Rectal smooth muscle tissue (tissue), 1 donor: ENCODE measurements around the gene APBA2.

Experiments
- H3K27ac ChIP-seq: one replicate; pipeline ENCODE4 v1.7.0; 2013; ENCODE audit warnings: low read depth, low read length, inconsistent platforms
- H3K27me3 ChIP-seq: one replicate; pipeline ENCODE4 v1.7.0; 2013; ENCODE audit warnings: low read length; ENCODE audit not compliant: control insufficient read depth, insufficient read depth
- H3K36me3 ChIP-seq: one replicate; pipeline ENCODE4 v1.7.0; 2013; ENCODE audit warnings: low read length; ENCODE audit not compliant: control insufficient read depth, insufficient read depth
- H3K4me1 ChIP-seq: one replicate; pipeline ENCODE4 v1.7.0; 2013; ENCODE audit warnings: low read length; ENCODE audit not compliant: control insufficient read depth, insufficient read depth
- H3K4me3 ChIP-seq: one replicate; pipeline ENCODE4 v1.7.0; 2013; ENCODE audit warnings: low read length
- H3K9ac ChIP-seq: one replicate; pipeline ENCODE4 v1.7.0; 2013; ENCODE audit warnings: low read length

Gene APBA2

GRCh38 chr15:28964098-28964497, 78.3 kb downstream of the APBA2 start:
- H3K27ac ChIP-seq = no peak overlapping the region
- no peaks in the 10 kb centered on the region for H3K4me1 ChIP-seq
- no peaks in the 10 kb centered on the region for H3K27me3 ChIP-seq
- no peaks in the 10 kb centered on the region for H3K36me3 ChIP-seq
- H3K9ac ChIP-seq = no peak overlapping the region
- H3K4me3 ChIP-seq = no peak overlapping the region

GRCh38 chr15:28967066-28967465, 81.3 kb downstream of the APBA2 start:
- H3K27me3 ChIP-seq = no peaks in the 10 kb centered on the region
- H3K36me3 ChIP-seq = no peaks in the 10 kb centered on the region
- H3K9ac ChIP-seq = no peak overlapping the region
- no peak overlapping the region for H3K27ac ChIP-seq
- no peaks in the 10 kb centered on the region for H3K4me1 ChIP-seq
- no peak overlapping the region for H3K4me3 ChIP-seq

GRCh38 chr15:28967990-28968389, 82.2 kb downstream of the APBA2 start:
- Histone ChIP-seq H3K36me3 (no peaks in the 10 kb centered on the region), H3K27ac (no peak overlapping the region), H3K4me1 (no peaks in the 10 kb centered on the region), H3K9ac (no peak overlapping the region), H3K27me3 (no peaks in the 10 kb centered on the region), H3K4me3 (no peak overlapping the region)

- Histone ChIP-seq H3K36me3 (no peaks in the 10 kb centered on the region), H3K4me3 (no peak overlapping the region), H3K27ac (no peak overlapping the region), H3K9ac (no peak overlapping the region), H3K27me3 (no peaks in the 10 kb centered on the region), H3K4me1 (no peaks in the 10 kb centered on the region)
Observed at GRCh38 chr15:28969511-28970085, 83.8 kb downstream of the APBA2 start.

- no peak overlapping the region for H3K27ac ChIP-seq
- no peaks in the 10 kb centered on the region for H3K4me1 ChIP-seq
- no peak overlapping the region for H3K9ac ChIP-seq
- H3K27me3 ChIP-seq = no peaks in the 10 kb centered on the region
- H3K36me3 ChIP-seq = no peaks in the 10 kb centered on the region
- no peak overlapping the region for H3K4me3 ChIP-seq
Observed at GRCh38 chr15:28974142-28974541, 88.4 kb downstream of the APBA2 start.

- Histone ChIP-seq H3K4me3 (no peak overlapping the region), H3K27ac (no peak overlapping the region), H3K4me1 (no peaks in the 10 kb centered on the region)
Observed at GRCh38 chr15:28975766-28976179, 90.0 kb downstream of the APBA2 start.

GRCh38 chr15:28977377-28978010, 91.7 kb downstream of the APBA2 start:
- Histone ChIP-seq H3K9ac (no peak overlapping the region), H3K27me3 (no peaks in the 10 kb centered on the region), H3K4me1 (no peaks in the 10 kb centered on the region)

More at GRCh38 chr15:28975766-28976179, 90.0 kb downstream of the APBA2 start:
- Histone ChIP-seq H3K27me3 (no peaks in the 10 kb centered on the region), H3K9ac (no peak overlapping the region), H3K36me3 (no peaks in the 10 kb centered on the region)

GRCh38 chr15:28978011-28978378, 92.2 kb downstream of the APBA2 start:
- no peak overlapping the region for H3K4me3 ChIP-seq
- no peaks in the 10 kb centered on the region for H3K4me1 ChIP-seq
- no peaks in the 10 kb centered on the region for H3K36me3 ChIP-seq
- no peak overlapping the region for H3K9ac ChIP-seq
- H3K27me3 ChIP-seq = no peaks in the 10 kb centered on the region
- H3K27ac ChIP-seq = no peak overlapping the region

More at GRCh38 chr15:28977377-28978010, 91.7 kb downstream of the APBA2 start:
- Histone ChIP-seq H3K36me3 (no peaks in the 10 kb centered on the region), H3K4me3 (no peak overlapping the region), H3K27ac (no peak overlapping the region)

- Histone ChIP-seq H3K27me3 (no peaks in the 10 kb centered on the region), H3K36me3 (no peaks in the 10 kb centered on the region), H3K4me1 (no peaks in the 10 kb centered on the region), H3K9ac (no peak overlapping the region), H3K27ac (no peak overlapping the region), H3K4me3 (no peak overlapping the region)
Observed at GRCh38 chr15:28978661-28979060, 92.9 kb downstream of the APBA2 start.

GRCh38 chr15:28979208-28979841, 93.6 kb downstream of the APBA2 start:
- Histone ChIP-seq H3K4me3 (no peak overlapping the region), H3K27ac (no peak overlapping the region), H3K9ac (no peak overlapping the region), H3K27me3 (no peaks in the 10 kb centered on the region), H3K36me3 (no peaks in the 10 kb centered on the region), H3K4me1 (no peaks in the 10 kb centered on the region)

- Histone ChIP-seq H3K27me3 (no peaks in the 10 kb centered on the region), H3K9ac (no peak overlapping the region), H3K36me3 (no peaks in the 10 kb centered on the region), H3K27ac (no peak overlapping the region), H3K4me1 (no peaks in the 10 kb centered on the region), H3K4me3 (no peak overlapping the region)
Observed at GRCh38 chr15:28980709-28981350, 95.1 kb downstream of the APBA2 start.

- H3K9ac ChIP-seq = no peak overlapping the region
- no peak overlapping the region for H3K4me3 ChIP-seq
- no peaks in the 10 kb centered on the region for H3K36me3 ChIP-seq
- H3K27ac ChIP-seq = no peak overlapping the region
- no peaks in the 10 kb centered on the region for H3K27me3 ChIP-seq
- no peaks in the 10 kb centered on the region for H3K4me1 ChIP-seq
Observed at GRCh38 chr15:28981351-28981720, 95.6 kb downstream of the APBA2 start.
